GM06990 (cell line): ENCODE data around the gene PLPP1.

ENCODE experiments used
- DNase-seq: peaks from one replicate; pipeline ENCODE4 v3.0.0-alpha.2; 2011; ENCODE audit not compliant: insufficient read length; ENCODE audit errors: extremely low read depth
- H3K27me3 ChIP-seq: replicated peaks from 2 replicates; pipeline ENCODE4 v1.6.0; 2011; ENCODE audit warnings: low read length; ENCODE audit not compliant: control insufficient read depth, insufficient read depth
- H3K36me3 ChIP-seq: 2 replicates; pipeline ENCODE4 v1.5.1; 2011; ENCODE audit warnings: low read length; ENCODE audit not compliant: control insufficient read depth, insufficient read depth
- H3K4me3 ChIP-seq: replicated peaks from 2 replicates; pipeline ENCODE4 v1.5.1; 2011; ENCODE audit warnings: low read depth, mild to moderate bottlenecking, control low read depth, low read length
- TF ChIP-seq, protein P1 (sequence below): IDR thresholded peaks from 2 replicates; pipeline ENCODE4 v1.5.1; 2011; ENCODE audit warnings: low read length, control low read depth, mild to moderate bottlenecking, inconsistent platforms; ENCODE audit not compliant: insufficient read depth, poor library complexity, severe bottlenecking

Gene PLPP1

DNA sequence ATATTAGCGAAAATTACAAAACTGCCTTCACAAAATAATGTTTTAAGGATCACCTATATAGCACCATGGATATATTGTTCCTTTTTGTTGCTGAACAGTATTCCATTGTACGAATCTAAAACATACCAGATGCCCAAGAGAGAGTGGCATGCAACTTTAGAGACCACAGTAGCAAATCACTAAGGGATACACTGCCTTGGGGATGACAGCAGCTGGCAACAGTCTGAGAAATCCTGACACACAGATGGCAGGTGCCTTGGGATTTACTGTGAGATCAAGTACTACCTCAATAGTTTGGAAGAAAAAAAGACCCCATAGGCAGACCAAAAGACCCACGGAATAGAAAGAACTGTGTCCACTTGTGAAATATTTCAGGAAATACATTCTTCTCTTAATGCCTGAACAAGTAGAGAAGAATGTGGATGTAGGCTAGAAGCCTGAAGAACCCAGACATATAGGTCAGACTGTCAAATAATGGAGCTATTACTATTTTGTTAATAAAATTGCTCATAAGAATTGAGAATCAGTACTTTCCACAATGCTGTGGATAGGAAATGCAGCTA lies 53.4 kb downstream of the PLPP1 start:
- DNase-seq = no peak
- no peak overlapping the region for H3K4me3 ChIP-seq
- H3K36me3 ChIP-seq = no peaks in the 10 kb centered on the region
- TF ChIP-seq, protein P1, sequence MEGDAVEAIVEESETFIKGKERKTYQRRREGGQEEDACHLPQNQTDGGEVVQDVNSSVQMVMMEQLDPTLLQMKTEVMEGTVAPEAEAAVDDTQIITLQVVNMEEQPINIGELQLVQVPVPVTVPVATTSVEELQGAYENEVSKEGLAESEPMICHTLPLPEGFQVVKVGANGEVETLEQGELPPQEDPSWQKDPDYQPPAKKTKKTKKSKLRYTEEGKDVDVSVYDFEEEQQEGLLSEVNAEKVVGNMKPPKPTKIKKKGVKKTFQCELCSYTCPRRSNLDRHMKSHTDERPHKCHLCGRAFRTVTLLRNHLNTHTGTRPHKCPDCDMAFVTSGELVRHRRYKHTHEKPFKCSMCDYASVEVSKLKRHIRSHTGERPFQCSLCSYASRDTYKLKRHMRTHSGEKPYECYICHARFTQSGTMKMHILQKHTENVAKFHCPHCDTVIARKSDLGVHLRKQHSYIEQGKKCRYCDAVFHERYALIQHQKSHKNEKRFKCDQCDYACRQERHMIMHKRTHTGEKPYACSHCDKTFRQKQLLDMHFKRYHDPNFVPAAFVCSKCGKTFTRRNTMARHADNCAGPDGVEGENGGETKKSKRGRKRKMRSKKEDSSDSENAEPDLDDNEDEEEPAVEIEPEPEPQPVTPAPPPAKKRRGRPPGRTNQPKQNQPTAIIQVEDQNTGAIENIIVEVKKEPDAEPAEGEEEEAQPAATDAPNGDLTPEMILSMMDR = no peak
- no peaks in the 10 kb centered on the region for H3K27me3 ChIP-seq

DNA sequence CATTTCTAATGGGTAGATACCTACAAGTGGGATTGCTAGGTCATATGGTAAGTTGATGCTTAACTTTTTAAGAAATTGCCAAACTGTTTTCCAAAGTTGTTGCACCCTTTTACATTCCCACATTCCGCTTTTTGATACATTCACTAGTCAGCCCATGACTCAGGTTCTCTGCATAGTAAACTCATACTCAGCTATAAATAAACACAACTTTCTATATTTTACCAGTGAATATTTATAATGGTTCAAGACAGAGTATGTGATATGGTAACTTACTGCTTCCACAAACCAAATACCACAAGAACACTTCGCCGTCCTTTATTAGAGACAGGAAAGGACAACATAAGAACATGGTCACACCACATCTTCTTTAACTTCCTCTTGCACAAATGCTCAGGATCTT lies 54.0 kb downstream of the PLPP1 start:
- Histone ChIP-seq H3K27me3 (no peaks in the 10 kb centered on the region), H3K4me3 (no peak overlapping the region), H3K36me3 (no peaks in the 10 kb centered on the region)
- no peak for DNase-seq
- TF ChIP-seq, protein P1 = no peak

DNA sequence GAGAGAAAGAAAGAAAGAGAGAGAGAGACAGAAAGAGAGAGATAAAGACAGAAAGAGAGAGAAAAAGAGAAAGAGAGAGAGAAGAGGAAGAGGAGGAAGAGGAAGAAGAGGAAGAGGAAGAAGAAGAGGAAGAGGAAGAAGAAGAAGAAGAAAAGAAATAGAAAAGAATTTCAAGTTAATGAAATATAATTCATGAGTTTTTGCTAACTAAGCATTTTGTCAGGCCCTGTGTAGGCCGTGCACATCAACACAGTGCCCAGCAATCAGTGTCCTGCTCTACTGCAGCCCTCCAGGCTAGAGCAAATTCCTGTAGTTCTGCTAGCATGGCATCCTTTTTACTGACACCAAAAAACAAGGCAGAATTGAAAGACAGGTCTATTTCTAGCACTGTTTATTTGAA lies 62.1 kb downstream of the PLPP1 start:
- H3K27me3 ChIP-seq = no peaks in the 10 kb centered on the region
- no peaks in the 10 kb centered on the region for H3K36me3 ChIP-seq
- no peak for DNase-seq
- no peak overlapping the region for H3K4me3 ChIP-seq
- TF ChIP-seq, protein P1 = no peak

DNA sequence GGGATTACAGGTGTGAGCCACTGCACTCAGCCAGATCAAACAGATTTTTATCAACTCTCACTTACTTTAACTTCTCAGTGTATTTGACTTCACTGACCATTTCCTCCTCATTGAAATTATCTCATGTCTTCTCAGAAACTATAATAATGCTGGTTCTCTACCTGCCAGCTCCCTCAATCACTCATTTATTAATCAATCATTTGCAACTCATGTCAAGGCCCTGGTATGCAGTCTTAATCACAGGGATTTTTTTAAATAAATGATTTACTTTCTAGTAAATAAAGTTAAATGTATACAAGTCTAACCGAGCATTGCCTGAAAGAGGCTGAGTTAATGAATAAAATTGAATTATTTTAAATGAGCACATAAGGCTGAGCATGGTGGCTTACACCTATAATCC lies 63.3 kb downstream of the PLPP1 start:
- H3K4me3 ChIP-seq = no peak overlapping the region
- TF ChIP-seq, protein P1 = no peak
- H3K27me3 ChIP-seq = no peaks in the 10 kb centered on the region
- DNase-seq = no peak
- no peaks in the 10 kb centered on the region for H3K36me3 ChIP-seq

DNA sequence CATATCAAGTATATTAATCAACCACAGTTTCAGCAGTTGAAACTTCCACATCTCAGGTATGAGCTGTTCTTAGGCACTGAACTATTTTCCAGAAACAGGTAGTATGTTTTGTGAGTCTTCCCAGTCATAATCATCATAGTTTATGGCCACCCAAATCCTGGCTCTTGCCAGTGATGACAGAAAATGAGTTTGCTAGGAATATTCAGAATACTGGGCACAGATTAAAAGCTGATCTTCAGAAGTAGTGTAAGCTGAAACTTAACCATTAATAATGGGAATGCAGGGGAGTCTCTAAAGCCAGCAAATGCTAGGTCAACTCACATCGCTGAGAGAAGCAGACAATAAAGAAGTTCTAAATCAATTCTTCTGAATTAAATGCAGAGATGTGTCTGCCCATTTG lies 64.5 kb downstream of the PLPP1 start:
- no peaks in the 10 kb centered on the region for H3K36me3 ChIP-seq
- no peak for DNase-seq
- TF ChIP-seq, protein P1 = no peak
- H3K27me3 ChIP-seq = no peaks in the 10 kb centered on the region
- H3K4me3 ChIP-seq = no peak overlapping the region

DNA sequence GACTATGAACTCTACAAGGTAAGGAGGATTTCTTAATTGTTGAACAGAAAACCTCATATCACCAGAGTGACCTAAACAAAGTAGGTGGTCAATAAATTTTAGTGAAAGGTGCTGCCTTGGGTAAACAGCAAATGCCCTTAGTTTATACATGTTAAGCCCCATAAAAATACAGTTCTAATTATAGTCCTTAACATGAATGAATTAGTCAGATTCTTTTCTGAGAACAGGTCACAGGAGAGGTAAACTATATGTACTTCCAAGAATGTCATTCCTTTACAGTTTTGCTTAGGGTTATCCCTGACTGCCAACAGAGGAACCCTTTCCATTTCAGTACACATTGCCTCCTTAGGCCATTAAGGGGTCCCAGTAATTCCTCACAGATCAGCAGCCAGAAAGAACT lies 64.9 kb downstream of the PLPP1 start:
- no peaks in the 10 kb centered on the region for H3K27me3 ChIP-seq
- no peak for DNase-seq
- no peaks in the 10 kb centered on the region for H3K36me3 ChIP-seq
- H3K4me3 ChIP-seq = no peak overlapping the region
- TF ChIP-seq, protein P1 = no peak
